Measurements from ENCODE around the gene UPF1. TPM values are rescaled to one million over a fixed set of nuclear protein-coding genes. Genes with fewer than 3 reads are reported as not detected.
A peak's percentile ranks its signal among the peaks of the same experiment; 100 is the strongest.
"Not testable (repeated sequence)": the region's sequence is repeated elsewhere in the genome, so short reads cannot be mapped to it uniquely, and the experiment has no call there.

Gene UPF1
- total RNA-seq, 2 donors from 2014 or later: 64.9 to 90.1 TPM

- no peak overlapping the region for H3K27ac Mint-ChIP-seq
- peak; percentile 8 for ATAC-seq (replicated peaks)
- H3K27me3 Mint-ChIP-seq: peaks cover 13% of the 10 kb centered on the region
- H3K4me3 Mint-ChIP-seq: peak overlapping the region; percentile 54
- H3K4me1 Mint-ChIP-seq: peaks cover 6% of the 10 kb centered on the region
- no peaks in the 10 kb centered on the region for H3K9me3 Mint-ChIP-seq
- H3K36me3 Mint-ChIP-seq (ENCODE audit: low read depth): peaks cover 36% of the 10 kb centered on the region
Observed at GRCh38 chr19:18897094-18898029, 65.6 kb downstream of the UPF1 start.

GRCh38 chr19:18898081-18898606, 66.4 kb downstream of the UPF1 start:
- H3K27me3 Mint-ChIP-seq: peaks cover 13% of the 10 kb centered on the region
- ATAC-seq (replicated peaks): no peak
- no peak overlapping the region for H3K4me3 Mint-ChIP-seq
- H3K9me3 Mint-ChIP-seq: no peaks in the 10 kb centered on the region
- no peak overlapping the region for H3K27ac Mint-ChIP-seq
- peaks cover 39% of the 10 kb centered on the region for H3K36me3 Mint-ChIP-seq (ENCODE audit: low read depth)
- H3K4me1 Mint-ChIP-seq: peaks cover 6% of the 10 kb centered on the region

DNA sequence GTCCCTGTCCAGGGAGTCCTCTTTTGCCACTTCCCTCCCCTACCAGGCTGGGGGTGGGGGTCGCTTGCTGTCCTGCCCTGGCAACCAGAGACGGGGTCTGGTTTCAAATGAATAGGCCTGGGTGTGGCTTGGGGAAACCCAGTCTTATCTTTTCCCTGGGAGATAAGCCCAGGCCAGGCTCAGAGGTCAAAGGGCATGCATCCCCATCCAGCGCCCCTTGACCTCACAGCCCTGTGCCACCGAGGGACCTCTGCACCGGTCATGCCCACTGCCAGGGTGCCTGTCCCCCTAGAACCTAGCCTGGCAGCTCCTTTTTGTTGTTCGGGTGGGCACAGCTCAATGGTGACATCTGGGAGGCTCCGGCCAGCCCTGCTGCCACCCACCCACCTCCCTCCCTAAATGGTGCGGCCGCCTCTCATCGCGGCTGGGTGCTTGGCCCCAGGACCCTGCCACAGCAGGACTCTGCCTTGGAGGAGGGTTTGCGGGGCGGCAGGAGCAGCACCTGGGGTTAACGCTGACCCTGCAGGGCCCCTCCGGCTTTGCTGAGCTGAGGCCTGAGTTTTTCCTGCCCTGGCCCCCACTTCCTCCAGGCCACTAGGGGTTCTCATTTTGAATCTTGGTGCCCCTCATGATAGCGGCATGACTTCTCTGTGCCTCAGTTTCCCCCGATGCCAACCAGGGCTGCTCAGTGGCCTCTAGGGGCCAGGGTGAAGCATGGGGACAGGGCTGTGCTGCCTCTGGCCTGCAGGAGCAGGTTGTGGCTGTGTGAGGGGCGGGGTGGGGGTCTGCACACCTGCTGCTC, 67.0 kb downstream of the UPF1 start:
- H3K4me3 Mint-ChIP-seq: no peak overlapping the region
- H3K27me3 Mint-ChIP-seq: peaks cover 12% of the 10 kb centered on the region
- H3K9me3 Mint-ChIP-seq: no peaks in the 10 kb centered on the region
- H3K36me3 Mint-ChIP-seq (ENCODE audit: low read depth): peaks cover 39% of the 10 kb centered on the region
- peaks cover 6% of the 10 kb centered on the region for H3K4me1 Mint-ChIP-seq
- no peak overlapping the region for H3K27ac Mint-ChIP-seq
- no peak for ATAC-seq (replicated peaks)

- peaks cover 6% of the 10 kb centered on the region for H3K4me1 Mint-ChIP-seq
- H3K4me3 Mint-ChIP-seq: no peak overlapping the region
- H3K27me3 Mint-ChIP-seq: peaks cover 10% of the 10 kb centered on the region
- no peak overlapping the region for H3K27ac Mint-ChIP-seq
- H3K9me3 Mint-ChIP-seq: no peaks in the 10 kb centered on the region
- H3K36me3 Mint-ChIP-seq (ENCODE audit: low read depth): peaks cover 43% of the 10 kb centered on the region
- ATAC-seq (replicated peaks): no peak
Observed at GRCh38 chr19:18899624-18900560, 68.1 kb downstream of the UPF1 start.

GRCh38 chr19:18900700-18901481, 69.1 kb downstream of the UPF1 start:
- H3K27me3 Mint-ChIP-seq: peaks cover 10% of the 10 kb centered on the region
- H3K9me3 Mint-ChIP-seq: no peaks in the 10 kb centered on the region
- no peak overlapping the region for H3K4me3 Mint-ChIP-seq
- no peak overlapping the region for H3K27ac Mint-ChIP-seq
- ATAC-seq (replicated peaks): no peak
- H3K36me3 Mint-ChIP-seq (ENCODE audit: low read depth): peaks cover 51% of the 10 kb centered on the region
- peaks cover 6% of the 10 kb centered on the region for H3K4me1 Mint-ChIP-seq

- no peaks in the 10 kb centered on the region for H3K9me3 Mint-ChIP-seq
- ATAC-seq (replicated peaks): no peak
- no peak overlapping the region for H3K27ac Mint-ChIP-seq
- H3K4me3 Mint-ChIP-seq: no peak overlapping the region
- peaks cover 56% of the 10 kb centered on the region for H3K36me3 Mint-ChIP-seq (ENCODE audit: low read depth)
- H3K4me1 Mint-ChIP-seq: peaks cover 6% of the 10 kb centered on the region
- peaks cover 8% of the 10 kb centered on the region for H3K27me3 Mint-ChIP-seq
Observed at GRCh38 chr19:18901491-18901890, 69.7 kb downstream of the UPF1 start.

- H3K4me3 Mint-ChIP-seq; H3K4me1 Mint-ChIP-seq; H3K27ac Mint-ChIP-seq; H3K27me3 Mint-ChIP-seq; ATAC-seq (replicated peaks); H3K9me3 Mint-ChIP-seq: not testable (repeated sequence)
- peaks cover 53% of the 10 kb centered on the region for H3K36me3 Mint-ChIP-seq (ENCODE audit: low read depth)
Observed at GRCh38 chr19:18902519-18902918, 70.8 kb downstream of the UPF1 start.

DNA sequence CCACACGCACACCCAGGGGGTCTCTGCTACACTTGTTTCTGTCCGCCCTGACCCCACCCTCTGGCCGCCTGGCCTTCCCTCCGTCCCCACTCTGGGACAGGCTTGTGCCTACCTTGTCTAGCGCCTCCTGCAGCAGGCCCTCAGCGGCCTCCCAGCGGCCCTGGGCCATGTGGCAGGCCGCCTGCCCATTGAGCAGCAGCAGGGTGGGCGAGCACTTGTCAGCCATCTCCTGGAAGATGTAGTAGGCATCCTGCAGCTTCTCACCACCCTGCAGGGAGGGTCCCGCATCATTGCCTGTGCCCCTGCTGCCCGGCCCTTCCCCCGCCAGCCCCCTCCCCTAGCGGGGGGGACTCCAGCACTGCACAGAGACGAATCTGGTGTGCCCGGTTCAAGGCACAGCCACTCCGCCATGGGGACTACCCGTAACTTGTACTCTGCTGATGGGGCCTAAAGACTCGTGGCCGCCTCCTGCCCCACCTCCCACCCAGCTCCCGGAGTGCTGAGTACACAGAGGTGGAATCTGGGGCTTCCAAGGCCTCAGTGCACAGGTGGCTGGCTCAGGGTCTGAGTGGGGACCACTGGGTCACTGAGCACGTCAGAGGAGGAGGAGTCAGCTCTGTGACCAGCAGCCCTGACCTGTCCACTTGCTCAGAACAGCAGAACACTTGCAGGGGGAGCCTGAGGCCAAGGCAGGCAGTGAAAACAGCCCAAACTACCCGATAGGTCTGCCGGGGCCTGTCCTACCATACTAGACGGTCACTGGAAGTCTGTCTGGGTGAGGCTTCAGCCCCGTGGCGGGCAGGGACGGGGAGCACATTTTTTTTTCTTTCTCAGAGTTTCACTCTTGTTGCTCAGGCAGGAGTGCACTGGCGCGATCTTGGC, 71.6 kb downstream of the UPF1 start:
- H3K27me3 Mint-ChIP-seq: no peaks in the 10 kb centered on the region
- H3K4me1 Mint-ChIP-seq: no peaks in the 10 kb centered on the region
- H3K9me3 Mint-ChIP-seq: no peaks in the 10 kb centered on the region
- H3K36me3 Mint-ChIP-seq (ENCODE audit: low read depth): peaks cover 57% of the 10 kb centered on the region
- H3K27ac Mint-ChIP-seq: no peak overlapping the region
- ATAC-seq (replicated peaks): no peak
- no peak overlapping the region for H3K4me3 Mint-ChIP-seq

DNA sequence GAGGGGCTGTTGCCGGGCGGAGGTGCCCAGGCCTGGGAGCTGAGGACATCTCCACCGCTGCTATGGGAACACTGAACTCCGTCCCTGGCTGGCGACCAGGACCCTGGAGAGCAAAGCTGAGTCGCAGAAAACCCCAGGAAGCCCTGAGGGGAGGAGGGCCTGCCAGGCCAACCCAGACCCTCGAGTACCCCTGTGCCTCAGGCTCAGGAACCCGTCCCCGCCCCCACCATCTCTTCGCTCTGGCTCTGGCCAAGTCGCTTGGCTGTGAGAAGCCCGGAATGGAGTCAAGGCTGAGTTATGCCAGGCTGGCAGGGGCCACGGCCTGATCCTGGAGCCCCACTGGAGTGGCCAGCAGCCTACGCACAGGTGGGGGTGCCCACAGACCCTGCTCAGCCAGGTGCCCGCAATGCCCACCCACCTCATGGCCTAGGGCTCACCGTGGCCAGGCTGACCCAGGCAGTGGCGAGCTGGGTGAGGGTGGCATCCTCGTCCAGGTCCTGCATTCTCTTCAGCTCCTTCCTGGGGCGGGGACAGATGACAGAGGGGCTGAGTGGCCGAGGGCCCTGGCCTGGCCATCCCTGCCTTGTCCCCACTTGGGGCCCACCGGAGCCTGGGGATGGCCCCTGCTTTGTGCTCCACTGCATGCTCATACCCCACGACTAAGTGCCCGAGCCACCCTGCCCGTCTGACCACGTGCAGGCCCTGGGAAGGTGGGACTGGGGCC, 72.7 kb downstream of the UPF1 start:
- Mint-ChIP-seq H3K4me1 (no peaks in the 10 kb centered on the region), H3K9me3 (no peaks in the 10 kb centered on the region), H3K27me3 (no peaks in the 10 kb centered on the region), H3K4me3 (no peak overlapping the region), H3K36me3 (ENCODE audit: low read depth) (peaks cover 62% of the 10 kb centered on the region), H3K27ac (no peak overlapping the region)
- ATAC-seq (replicated peaks): no peak

DNA sequence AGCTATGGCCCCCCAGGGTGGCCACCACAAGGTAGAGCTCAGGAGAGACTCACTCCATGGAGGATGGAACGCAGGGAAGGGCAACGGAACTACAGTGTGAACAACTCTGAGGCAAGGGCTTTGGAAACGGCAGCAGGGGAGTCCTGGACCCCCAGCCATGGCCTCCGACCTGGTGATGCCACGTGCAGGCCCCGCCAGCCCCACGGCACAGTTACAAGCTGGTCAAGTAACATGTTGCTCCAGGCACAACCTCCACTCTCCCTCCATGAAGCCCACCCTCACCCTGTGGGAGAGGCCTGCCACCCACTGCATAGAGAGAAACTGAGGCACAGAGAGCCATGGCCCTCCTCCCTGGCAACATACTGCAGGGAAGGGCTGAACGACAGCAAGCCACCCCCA, 73.3 kb downstream of the UPF1 start:
- no peaks in the 10 kb centered on the region for H3K27me3 Mint-ChIP-seq
- no peaks in the 10 kb centered on the region for H3K4me1 Mint-ChIP-seq
- no peak overlapping the region for H3K27ac Mint-ChIP-seq
- peaks cover 62% of the 10 kb centered on the region for H3K36me3 Mint-ChIP-seq (ENCODE audit: low read depth)
- ATAC-seq (replicated peaks): no peak
- no peaks in the 10 kb centered on the region for H3K9me3 Mint-ChIP-seq
- H3K4me3 Mint-ChIP-seq: no peak overlapping the region

GRCh38 chr19:18905513-18906236, 73.9 kb downstream of the UPF1 start:
- Mint-ChIP-seq H3K36me3 (ENCODE audit: low read depth) (peaks cover 62% of the 10 kb centered on the region), H3K4me3 (no peak overlapping the region), H3K27me3 (no peaks in the 10 kb centered on the region), H3K9me3 (no peaks in the 10 kb centered on the region), H3K27ac (no peak overlapping the region), H3K4me1 (no peaks in the 10 kb centered on the region)
- ATAC-seq (replicated peaks): no peak
